Measurements from ENCODE around the gene NUMA1.

The NUMA1 gene

GRCh38 chr11:72008728-72009127 is 71.6 kb downstream of the NUMA1 start:
- no peak for DNase-seq (ENCODE audit: low spot score)
- no peak for TF ChIP-seq CTCF (IDR thresholded peaks at IDR 0.05; ENCODE audit: extremely low read depth, missing control alignments)

- no peak for TF ChIP-seq CTCF (IDR thresholded peaks at IDR 0.05; ENCODE audit: extremely low read depth, missing control alignments)
- no peak for DNase-seq (ENCODE audit: low spot score)
These were observed 72.8 kb downstream of the NUMA1 start for GRCh38 chr11:72007587-72007986.

DNA sequence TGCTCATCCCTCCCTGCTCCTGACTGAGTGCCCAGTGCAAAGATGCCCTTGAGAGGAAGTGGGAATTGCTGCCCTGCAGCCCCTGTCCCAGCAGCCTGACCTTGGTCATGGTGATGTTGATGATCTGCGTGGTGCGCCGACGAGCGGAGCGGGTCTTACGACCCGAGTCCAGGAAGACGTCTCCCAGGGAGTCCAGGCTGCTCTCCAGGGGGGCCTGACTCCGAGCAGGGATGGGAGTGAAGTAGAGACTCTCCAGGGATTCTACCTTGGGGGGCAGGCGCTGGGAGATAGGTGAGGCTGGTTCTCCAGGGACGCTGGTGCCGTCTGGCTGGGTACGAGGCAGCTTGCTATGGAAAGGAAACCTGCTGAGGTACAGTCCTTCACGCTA is 73.3 kb downstream of the NUMA1 start:
- DNase-seq (ENCODE audit: low spot score) = no peak
- no peak for TF ChIP-seq CTCF (IDR thresholded peaks at IDR 0.05; ENCODE audit: extremely low read depth, missing control alignments)

DNA sequence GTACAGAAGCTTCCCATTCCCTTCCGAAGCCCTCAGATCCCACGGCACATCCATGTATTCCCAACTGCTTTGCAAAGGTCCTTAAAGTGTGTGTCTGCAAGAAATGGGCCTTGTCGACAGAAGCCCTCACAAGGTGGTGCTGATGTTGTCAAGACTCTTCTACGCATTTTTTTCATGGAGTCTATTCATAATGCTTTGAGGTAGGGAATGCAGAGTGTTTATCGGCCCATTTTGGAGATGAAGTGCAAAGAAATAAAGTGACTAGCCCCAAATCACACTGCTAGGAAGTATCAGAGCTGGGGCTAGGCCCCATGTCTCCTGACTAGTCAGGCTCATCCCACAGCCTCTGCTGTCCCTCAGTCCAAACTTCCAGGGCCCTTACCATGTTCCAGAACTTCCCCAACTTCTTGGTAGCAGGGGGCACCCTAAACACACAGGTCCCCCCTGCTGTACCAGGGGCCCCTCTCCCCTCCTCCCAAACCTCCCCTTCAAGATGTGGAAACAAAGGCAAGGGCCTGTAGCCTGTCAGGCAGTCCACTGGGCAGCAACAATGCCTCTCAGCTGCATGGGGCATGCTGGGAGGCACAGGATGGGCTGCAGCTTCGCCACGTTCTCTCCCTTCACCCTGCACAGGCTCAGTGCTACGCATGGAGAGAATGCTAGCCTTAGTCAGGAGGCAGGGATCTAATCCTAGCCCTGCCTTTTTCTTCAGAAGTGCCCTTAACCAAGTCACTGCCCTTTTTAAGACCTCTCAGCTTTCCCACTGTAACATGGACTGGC is 73.8 kb downstream of the NUMA1 start:
- no peak for TF ChIP-seq CTCF (IDR thresholded peaks at IDR 0.05; ENCODE audit: extremely low read depth, missing control alignments)
- DNase-seq (ENCODE audit: low spot score) = no peak

- TF ChIP-seq CTCF (IDR thresholded peaks at IDR 0.05; ENCODE audit: extremely low read depth, missing control alignments) = no peak
- no peak for DNase-seq (ENCODE audit: low spot score)
These were observed 74.7 kb downstream of the NUMA1 start for GRCh38 chr11:72005347-72006260.

DNA sequence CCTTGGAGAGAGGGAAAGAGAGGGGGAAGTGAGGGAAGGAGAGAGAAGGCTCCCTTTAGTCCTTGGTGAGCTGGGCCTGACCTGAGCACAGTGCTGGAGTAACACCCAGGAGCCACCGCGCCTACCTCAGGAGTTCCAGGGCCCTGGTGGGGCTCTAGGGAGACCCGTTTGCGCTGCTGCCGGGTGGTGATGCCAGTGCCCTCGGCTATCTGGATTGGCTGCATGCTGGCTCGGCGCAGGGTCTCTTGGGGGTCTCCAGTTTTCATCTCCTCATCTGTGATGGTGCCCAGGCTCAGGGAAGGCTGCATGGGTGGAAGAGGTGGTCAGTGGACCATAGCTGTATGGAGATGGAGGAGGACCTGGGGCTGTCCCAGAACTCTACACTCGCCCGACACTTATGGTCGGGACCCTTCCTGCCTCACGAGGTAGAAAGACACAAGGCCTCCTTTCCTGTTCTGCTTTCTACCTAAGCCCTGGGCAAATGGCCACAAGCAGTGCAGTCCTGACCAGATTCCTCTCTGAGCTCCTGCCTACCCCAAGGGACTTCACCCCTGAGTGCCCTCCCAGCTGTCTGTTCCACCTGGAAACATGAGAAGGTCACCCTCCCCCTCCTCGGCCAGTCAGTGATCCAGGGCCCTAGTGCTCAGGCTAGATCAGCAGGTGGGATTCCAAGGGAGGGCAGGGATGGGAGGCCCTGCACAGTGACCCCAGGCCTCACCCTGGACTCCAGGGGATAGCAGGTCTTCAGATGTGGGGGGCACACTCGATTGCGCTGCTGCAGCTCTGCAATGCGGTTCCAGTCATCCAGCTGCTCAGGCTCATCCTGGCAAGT is 75.6 kb downstream of the NUMA1 start:
- DNase-seq (ENCODE audit: low spot score) = no peak
- TF ChIP-seq CTCF (IDR thresholded peaks at IDR 0.05; ENCODE audit: extremely low read depth, missing control alignments) = no peak
